NCI-H524 treated with DMSO at 0.1 percent for 48 hours (cell line): ENCODE results near the gene FBLN7.

ENCODE experiments used
- DNase-seq: peaks from one replicate; lab custom pipeline; 2025; lab: John Stamatoyannopoulos, UW

Gene FBLN7

DNA sequence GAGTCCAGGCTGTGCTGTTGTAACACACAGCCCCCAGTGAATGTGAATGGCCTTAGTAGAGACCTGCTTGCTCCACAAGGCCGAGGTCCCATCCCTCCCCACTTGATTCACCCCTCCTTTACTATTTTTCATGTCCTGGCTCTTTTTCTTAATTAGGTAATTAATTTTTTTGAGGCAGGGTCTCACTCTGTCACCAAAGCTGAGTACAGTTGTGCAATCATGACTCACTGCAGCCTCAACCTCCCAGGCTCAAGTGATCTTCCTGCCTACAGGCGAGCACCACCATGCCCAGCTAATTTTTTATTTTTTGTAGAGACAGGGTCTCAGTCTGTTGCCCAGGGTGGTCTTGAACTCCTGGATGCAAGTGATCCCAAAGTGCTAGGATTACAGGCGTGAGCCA, 19.3 kb downstream of the FBLN7 start:
- no peak for DNase-seq

DNA sequence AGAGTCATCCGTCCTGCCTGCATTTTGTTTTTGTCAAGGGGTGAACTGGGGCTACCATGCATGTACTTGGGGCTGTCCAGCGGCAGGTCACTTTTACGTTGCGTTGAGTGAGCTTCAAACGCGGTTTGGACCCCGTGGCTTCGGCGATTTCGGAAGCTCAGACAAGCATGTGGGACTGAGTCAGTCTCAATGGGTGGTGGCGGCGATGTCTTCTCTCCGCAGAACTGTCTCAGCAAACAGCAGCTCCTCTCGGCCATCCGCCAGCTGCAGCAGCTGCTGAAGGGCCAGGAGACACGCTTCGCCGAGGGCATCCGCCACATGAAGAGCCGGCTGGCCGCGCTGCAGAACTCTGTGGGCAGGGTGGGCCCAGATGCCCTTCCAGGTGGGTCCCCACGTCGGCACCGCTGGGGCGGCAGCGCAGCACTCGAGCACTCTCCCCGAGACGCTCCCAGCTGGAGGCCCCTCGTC, 21.3 kb downstream of the FBLN7 start:
- DNase-seq, result no peak

DNA sequence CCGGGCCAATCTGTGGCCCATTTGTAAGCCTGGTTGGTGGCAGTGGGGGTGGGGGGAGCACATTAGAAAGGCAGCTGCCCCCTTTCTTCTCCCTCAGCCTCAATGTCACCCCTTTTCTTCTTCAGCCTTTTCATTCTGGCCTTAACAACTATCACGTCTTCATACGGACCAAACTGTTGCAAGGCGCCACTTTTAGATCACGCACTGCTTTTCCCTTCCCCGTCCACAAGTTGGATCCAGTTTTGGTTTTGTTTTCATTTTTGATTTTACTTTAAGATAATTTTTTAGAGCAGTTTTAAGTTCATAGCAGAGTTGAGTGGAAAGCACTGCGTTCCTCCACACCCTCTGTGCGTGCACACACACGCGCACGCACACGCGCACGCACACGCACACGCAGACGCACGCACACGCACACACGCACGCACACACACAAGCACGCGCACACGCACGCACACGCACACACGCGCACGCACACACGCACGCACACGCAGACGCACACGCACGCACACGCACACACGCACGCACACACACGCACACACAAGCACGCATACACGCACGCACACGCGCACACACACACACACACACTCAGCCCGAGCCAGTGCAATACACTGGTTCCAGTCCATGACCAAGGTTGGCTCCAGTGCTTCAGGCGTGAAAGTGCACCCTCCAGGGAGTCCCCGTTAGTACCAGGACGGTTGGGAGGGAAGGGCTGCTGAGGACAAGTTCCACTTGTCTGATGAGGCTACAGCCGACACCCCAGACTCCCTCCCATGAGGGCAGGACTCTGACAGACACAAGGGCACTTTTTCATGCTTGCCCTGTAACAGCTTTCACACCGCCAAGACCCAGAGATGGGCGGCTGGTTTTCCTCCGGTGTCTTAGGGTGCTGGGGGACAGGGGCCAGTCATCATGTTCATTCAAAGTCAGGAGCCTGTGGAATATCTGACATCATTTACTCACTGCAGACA, 22.4 kb downstream of the FBLN7 start:
- no peak for DNase-seq

- no peak for DNase-seq
Observed at GRCh38 chr2:112161431-112162145, 23.4 kb downstream of the FBLN7 start.

- DNase-seq, result no peak
Observed at GRCh38 chr2:112162341-112162740, 24.2 kb downstream of the FBLN7 start.

DNA sequence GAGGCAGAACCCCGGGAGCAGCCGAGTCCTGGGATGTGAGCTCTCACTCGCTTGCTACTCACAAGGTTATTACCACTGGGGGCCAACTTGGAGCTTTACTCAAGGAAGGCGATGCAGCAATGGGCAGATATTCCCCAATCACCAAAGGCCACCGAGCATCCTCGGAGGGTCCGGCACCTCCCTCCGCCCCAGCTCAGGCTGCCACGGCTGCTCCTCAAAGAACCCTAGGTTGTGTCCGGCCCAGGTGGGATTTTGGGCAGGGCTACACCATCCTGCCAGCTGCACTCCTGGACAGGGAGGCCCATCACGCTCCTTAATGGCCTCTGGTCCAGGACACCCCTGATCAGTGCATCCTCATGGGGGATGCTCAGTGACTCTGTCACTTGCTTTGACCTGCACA, 24.8 kb downstream of the FBLN7 start:
- no peak for DNase-seq

- DNase-seq, result no peak
Observed at GRCh38 chr2:112163541-112163981, 25.4 kb downstream of the FBLN7 start.

DNA sequence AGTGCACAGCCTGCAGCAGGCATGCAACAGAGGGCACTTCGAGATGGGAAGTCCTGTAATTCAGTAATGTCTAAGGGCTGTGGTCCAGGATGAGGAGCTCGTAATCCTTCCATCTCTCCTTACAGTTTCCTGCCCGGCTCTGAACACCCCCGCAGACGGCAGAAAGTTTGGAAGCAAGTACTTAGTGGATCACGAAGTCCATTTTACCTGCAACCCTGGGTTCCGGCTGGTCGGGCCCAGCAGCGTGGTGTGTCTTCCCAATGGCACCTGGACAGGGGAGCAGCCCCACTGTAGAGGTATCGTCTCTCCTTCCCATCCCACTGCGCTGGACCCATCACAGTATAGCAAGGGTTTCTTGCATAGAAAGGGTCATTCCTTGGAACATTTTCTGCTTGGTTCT, 26.7 kb downstream of the FBLN7 start:
- no peak for DNase-seq

DNA sequence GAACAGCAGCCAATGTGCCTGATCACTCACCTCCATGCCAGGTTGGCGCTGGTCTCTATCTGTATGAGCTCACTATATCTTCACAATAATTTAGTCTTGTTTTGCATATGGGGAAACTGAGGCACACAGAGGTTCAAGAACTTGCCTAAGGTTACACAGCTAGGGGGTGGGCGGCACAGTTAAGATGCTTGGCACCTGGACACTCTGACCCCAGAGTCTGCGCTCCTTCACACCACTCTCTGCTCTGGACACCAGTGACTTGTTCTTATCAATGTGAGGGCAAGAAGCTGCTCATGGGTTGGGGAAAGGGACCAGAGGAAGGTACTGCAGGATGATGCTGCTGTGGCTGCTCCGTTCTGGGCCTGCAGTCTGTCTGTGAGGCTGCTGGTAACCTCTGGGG, 27.1 kb downstream of the FBLN7 start:
- no peak for DNase-seq

- DNase-seq, result no peak
Observed at GRCh38 chr2:112166806-112167499, 28.8 kb downstream of the FBLN7 start.

GRCh38 chr2:112168422-112169124, 30.4 kb downstream of the FBLN7 start:
- DNase-seq, result no peak

DNA sequence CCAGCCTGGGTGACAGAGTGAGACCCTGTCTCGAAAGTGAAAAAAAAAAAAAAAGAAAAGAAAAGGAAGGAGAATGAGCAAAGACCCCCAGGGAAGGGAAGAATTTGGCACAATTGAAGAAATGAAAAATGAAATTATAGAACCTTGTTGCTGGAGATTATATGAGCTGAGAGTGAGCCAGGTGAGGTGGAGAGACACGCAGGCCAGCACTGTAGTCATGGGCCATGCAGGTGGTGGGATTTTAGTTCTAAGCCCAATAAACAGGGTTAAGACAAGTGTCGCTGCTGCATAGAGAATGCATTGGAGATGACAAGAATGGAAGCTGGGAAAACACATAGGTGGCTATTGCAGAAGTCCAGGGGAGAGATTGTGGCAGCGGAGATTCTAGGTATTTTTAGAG, 32.3 kb downstream of the FBLN7 start:
- no peak for DNase-seq

DNA sequence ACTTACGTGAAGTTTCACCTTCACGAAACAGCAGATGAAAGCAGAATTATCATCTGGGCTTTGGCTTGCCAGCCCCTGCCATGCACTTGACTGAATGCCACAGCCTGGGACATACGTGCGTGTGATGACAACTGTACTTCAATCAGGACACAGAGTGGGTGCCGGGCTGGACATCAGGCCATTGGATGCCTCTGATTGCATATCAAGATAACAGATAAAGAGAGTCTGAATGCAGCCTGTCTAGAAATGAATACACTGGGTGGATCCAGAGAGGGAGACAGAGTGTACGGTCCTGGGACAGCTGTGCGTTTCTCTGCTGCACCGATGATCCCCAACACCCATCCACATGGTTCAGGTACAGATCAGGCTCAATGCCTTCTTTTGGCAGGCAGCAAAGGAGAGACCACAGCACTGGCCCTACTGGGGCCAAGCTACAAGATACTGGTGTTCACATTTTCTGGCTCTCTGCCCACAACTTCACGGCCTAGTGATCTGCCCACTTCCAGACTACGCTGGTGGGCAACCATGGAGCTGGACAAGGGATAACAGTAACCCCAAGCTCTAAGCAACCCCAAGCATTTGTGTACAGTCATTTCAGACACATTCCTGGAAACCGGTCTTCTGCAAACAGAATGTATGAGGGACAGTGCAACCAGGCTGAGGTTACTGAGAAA, 35.6 kb downstream of the FBLN7 start:
- DNase-seq, result no peak

GRCh38 chr2:112174383-112174782, 36.2 kb downstream of the FBLN7 start:
- no peak for DNase-seq

GRCh38 chr2:112175333-112175732, 37.1 kb downstream of the FBLN7 start:
- DNase-seq, result no peak

DNA sequence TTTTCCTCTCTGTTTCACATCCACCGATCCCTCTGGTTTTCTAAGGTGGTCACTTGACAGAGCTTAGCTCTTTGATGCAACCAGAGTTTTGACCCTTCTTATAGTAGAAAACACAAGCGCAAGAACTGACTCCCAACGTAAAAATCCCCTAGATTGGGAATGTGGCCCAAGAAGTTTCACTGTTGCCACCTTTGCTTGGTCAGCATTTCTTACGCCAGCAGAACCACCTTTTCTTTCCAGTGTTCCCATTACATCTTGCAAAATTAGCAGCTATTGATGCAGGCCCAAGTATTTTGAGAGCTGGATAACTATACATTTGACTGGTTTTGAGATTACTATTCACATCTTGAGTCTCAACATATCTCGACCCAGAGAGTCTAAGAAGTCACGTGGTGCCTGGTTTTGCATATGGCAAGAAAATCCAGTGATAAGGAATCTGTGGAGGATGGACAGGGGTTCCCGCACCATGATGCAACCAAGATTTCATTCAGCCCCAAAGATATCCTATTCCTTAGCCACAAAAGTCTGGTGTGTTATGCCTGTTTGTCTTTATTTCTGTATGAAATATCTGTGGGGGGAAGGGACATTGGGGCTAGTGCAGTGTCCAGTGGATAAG, 37.9 kb downstream of the FBLN7 start:
- no peak for DNase-seq

DNA sequence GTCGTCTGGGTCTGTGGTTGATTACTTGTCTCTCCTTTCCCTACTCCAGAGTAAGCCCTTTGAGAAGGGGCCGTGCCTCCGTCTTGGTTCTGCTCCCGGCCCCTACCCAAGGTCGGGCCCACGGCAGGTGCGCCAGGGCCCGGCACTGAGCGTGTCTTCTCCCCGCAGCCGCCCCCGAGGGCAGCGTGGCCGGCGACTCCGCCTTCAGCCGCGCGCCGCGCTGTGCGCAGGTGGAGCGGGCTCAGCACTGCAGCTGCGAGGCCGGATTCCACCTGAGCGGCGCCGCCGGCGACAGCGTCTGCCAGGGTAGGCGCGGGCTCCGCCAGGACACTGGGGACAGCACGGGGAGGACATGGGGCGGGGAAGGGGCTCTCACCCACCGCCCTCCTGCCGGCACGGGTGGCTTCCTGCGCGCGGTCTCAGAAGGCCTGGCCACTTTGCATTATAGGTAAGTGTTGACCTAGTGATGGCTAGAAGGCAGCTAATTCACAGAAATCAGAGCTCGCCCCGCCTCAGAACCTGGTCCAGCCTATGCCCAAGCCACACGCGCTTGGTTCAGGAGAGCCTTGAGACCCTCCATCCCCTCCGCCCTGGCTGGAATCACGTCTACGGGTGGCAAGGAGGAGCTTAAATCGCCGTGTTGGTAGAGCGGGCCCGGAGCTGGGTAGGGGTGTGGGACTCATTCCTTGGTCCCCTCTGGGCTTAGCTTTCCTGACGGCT, 43.5 kb downstream of the FBLN7 start:
- no peak for DNase-seq

GRCh38 chr2:112182581-112183034, 44.4 kb downstream of the FBLN7 start:
- DNase-seq, result peak; percentile 65

DNA sequence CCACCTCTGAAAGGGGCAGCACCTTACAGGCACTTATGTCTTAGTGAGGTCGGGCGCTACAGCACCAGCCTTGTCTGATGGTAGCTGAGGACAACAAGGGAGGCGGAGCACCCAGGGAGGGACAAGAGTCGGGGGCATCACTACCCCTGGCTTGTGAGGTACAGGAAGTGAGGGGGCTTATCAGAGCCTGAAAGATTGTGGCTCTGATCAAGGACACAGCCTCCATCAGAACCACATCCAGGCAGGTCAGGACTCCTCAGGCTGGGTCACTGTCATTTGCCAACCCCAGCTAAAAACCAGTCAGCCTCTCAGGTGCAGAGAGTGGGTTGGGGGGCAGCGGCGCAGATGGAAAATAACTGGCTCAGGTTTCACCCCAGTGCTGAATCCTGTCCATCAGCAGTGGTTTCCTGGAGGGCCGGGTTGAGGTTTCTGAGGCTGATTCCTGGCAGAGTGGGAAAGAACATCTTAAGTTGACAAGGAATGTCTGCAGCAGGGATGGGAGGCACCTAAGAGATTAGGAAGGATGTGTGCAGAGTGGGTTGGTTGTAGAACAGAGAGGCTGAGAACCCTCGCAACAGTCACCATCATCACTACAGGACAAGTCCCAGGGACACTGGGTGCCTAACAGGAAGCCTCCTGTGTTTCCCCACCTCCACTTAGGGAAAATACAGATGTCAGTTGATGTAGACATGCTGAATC, 45.3 kb downstream of the FBLN7 start:
- DNase-seq, result no peak
